ENCODE data around the gene JHY. TPM values are rescaled to one million over a fixed set of nuclear protein-coding genes. Genes with fewer than 3 reads are reported as not detected.

The JHY gene
- total RNA-seq, 2 donors from 2014 or later: 4.9 to 7.0 TPM

GRCh38 chr11:122871302-122871701 lies 11.3 kb upstream of the JHY start:
- Histone ChIP-seq H3K36me3 (no peaks in the 10 kb centered on the region), H3K4me3 (no peak overlapping the region), H3K27ac (no peak overlapping the region), H3K27me3 (replicated peaks; ENCODE audit: insufficient read depth) (no peaks in the 10 kb centered on the region), H3K9me3 (no peaks in the 10 kb centered on the region), H3K4me1 (ENCODE audit: control insufficient read depth in 1 of 2, low read depth in 2 of 2) (no peaks in the 10 kb centered on the region)
- DNase-seq (ENCODE audit: low spot score): no peak
- no peak for ATAC-seq (ENCODE audit: insufficient number of reproducible peaks, low FRiP score, low read depth)
- no peak for TF ChIP-seq CTCF (IDR thresholded peaks at IDR 0.05)

GRCh38 chr11:122872046-122872445 lies 10.5 kb upstream of the JHY start:
- ATAC-seq (ENCODE audit: insufficient number of reproducible peaks, low FRiP score, low read depth) (no peak), DNase-seq (ENCODE audit: low spot score) (no peak)
- Histone ChIP-seq H3K4me3 (no peak overlapping the region), H3K27me3 (replicated peaks; ENCODE audit: insufficient read depth) (no peaks in the 10 kb centered on the region), H3K27ac (no peak overlapping the region), H3K4me1 (ENCODE audit: control insufficient read depth in 1 of 2, low read depth in 2 of 2) (no peaks in the 10 kb centered on the region), H3K36me3 (no peaks in the 10 kb centered on the region), H3K9me3 (no peaks in the 10 kb centered on the region)
- no peak for TF ChIP-seq CTCF (IDR thresholded peaks at IDR 0.05)

- no peak overlapping the region for H3K4me3 ChIP-seq
- DNase-seq (ENCODE audit: low spot score) (no peak), ATAC-seq (ENCODE audit: insufficient number of reproducible peaks, low FRiP score, low read depth) (no peak)
These were observed 7.6 kb upstream of the JHY start for GRCh38 chr11:122874991-122875390.

GRCh38 chr11:122877732-122878131 lies 4.8 kb upstream of the JHY start:
- no peak overlapping the region for H3K27ac ChIP-seq
- no peak for ATAC-seq (ENCODE audit: insufficient number of reproducible peaks, low FRiP score, low read depth)
- H3K4me3 ChIP-seq: no peak overlapping the region
- no peaks in the 10 kb centered on the region for H3K27me3 ChIP-seq (replicated peaks; ENCODE audit: insufficient read depth)
- TF ChIP-seq CTCF (IDR thresholded peaks at IDR 0.05): no peak
- no peaks in the 10 kb centered on the region for H3K36me3 ChIP-seq
- no peaks in the 10 kb centered on the region for H3K4me1 ChIP-seq (ENCODE audit: control insufficient read depth in 1 of 2, low read depth in 2 of 2)
- no peaks in the 10 kb centered on the region for H3K9me3 ChIP-seq
- DNase-seq (ENCODE audit: low spot score): no peak

More at GRCh38 chr11:122874991-122875390, 7.6 kb upstream of the JHY start:
- Histone ChIP-seq H3K27ac (no peak overlapping the region), H3K27me3 (replicated peaks; ENCODE audit: insufficient read depth) (no peaks in the 10 kb centered on the region), H3K4me1 (ENCODE audit: control insufficient read depth in 1 of 2, low read depth in 2 of 2) (no peaks in the 10 kb centered on the region), H3K36me3 (no peaks in the 10 kb centered on the region), H3K9me3 (no peaks in the 10 kb centered on the region)
- TF ChIP-seq CTCF (IDR thresholded peaks at IDR 0.05): no peak

- no peak for TF ChIP-seq CTCF (IDR thresholded peaks at IDR 0.05)
- Histone ChIP-seq H3K9me3 (no peaks in the 10 kb centered on the region), H3K36me3 (no peaks in the 10 kb centered on the region), H3K4me1 (ENCODE audit: control insufficient read depth in 1 of 2, low read depth in 2 of 2) (peaks cover 0 to 4% of the 10 kb centered on the region in 2 donors), H3K27me3 (replicated peaks; ENCODE audit: insufficient read depth) (no peaks in the 10 kb centered on the region), H3K27ac (no peak overlapping the region), H3K4me3 (no peak overlapping the region)
- no peak for ATAC-seq (ENCODE audit: insufficient number of reproducible peaks, low FRiP score, low read depth)
- DNase-seq (ENCODE audit: low spot score): no peak
These were observed 2.8 kb upstream of the JHY start for GRCh38 chr11:122879785-122880184.

All from thoracic aorta (tissue), 2 donors.